Ascending aorta (tissue), 2 donors: ENCODE data around the gene CCDC9. TPM values are rescaled to one million over a fixed set of nuclear protein-coding genes. Genes with fewer than 3 reads are reported as not detected.

Experiments
- DNase-seq, 2 donors: peaks; one replicate each; pipeline ENCODE4 v3.0.0-alpha.2; 2019; ENCODE audit warnings: low spot score in 2 of 2
- H3K27ac ChIP-seq, 2 donors: fragments of 200-600 bp; sonication (generic); one replicate each; pipeline ENCODE4 v1.5.1; 2016 to 2017; ENCODE audit warnings: mild to moderate bottlenecking in 1 of 2
- H3K27me3 ChIP-seq: fragments of 200-600 bp; sonication (generic); one replicate; pipeline ENCODE4 v1.5.1; 2017
- H3K36me3 ChIP-seq, 2 donors: fragments of 200-600 bp; sonication (generic); one replicate each; pipeline ENCODE4 v1.5.1; 2016
- H3K4me1 ChIP-seq, 2 donors: fragments of 200-600 bp; sonication (generic); one replicate each; pipeline ENCODE4 v1.5.1; 2016 to 2017; ENCODE audit warnings: mild to moderate bottlenecking in 1 of 2
- H3K4me3 ChIP-seq, 2 donors: fragments of 200-600 bp; sonication (generic); one replicate each; pipeline ENCODE4 v1.5.1; 2016 to 2017; ENCODE audit warnings: mild to moderate bottlenecking in 1 of 2
- H3K9me3 ChIP-seq, 2 donors: fragments of 200-600 bp; sonication (generic); one replicate each; pipeline ENCODE4 v1.5.1; 2016
- intact Hi-C: fragments of 100-400 bp; cut with DNase I; formaldehyde crosslinking; loops from one replicate; pipeline ENCODE4 v1.15.1; 2023
- total RNA-seq: library from RNA; depleted of rRNA; stranded (reverse); fragments of >200 nt; gene quantifications from one replicate; pipeline ENCODE4 v1.1.0, GENCODE V29; 2016
- TF ChIP-seq, protein P1 (sequence below), 3 experiments: fragments of 200-600 bp in 2 of 3; fragments of 450-650 bp in 1 of 3; sonication (generic) in 2 of 3; IDR thresholded peaks; one replicate each; pipeline ENCODE4 v1.5.1; 2016 to 2019; ENCODE audit warnings: antibody characterized with exemption in 3 of 3, mild to moderate bottlenecking in 1 of 3, moderate library complexity in 1 of 3

The CCDC9 gene
- total RNA-seq, 1 donor from 2014 or later: 45.3 TPM

DNA sequence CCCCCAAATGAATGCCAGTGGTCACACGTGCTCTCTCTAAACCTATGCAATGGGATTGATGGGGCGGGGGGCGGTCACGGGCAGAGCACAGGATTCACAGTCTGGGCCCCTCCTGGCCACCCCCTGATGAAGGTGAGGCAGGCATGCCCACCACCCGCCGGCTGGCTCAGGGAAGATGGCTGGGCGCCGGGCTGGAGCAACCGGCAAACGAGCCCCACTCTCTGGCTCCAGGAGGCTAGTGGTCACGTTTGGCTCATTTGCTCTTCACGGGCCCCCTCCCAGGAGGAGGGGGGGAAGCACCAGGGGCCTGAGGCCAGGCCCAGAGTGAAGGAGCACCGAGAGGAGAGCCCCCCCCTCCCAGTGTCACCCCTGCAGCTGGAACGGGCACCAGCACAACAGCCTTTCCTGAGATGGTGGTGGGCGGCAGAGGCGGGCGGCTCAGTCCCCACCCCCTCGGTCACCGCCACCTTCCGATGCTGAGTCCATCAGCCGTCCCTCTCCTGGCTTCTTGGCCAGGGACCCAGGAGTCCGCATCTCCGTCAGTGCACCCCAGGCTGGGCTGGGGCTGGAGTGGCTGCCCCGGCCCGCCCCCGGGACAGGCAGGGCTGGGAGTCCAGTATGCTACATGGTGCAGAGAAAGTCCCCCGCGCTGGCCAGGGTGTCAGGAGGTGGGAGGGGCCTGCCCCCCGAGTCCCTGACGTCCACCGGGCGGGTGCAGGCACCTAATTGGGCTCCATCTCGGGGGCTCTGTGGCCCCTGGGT lies 35.1 kb upstream of the CCDC9 start:
- TF ChIP-seq, protein P1, sequence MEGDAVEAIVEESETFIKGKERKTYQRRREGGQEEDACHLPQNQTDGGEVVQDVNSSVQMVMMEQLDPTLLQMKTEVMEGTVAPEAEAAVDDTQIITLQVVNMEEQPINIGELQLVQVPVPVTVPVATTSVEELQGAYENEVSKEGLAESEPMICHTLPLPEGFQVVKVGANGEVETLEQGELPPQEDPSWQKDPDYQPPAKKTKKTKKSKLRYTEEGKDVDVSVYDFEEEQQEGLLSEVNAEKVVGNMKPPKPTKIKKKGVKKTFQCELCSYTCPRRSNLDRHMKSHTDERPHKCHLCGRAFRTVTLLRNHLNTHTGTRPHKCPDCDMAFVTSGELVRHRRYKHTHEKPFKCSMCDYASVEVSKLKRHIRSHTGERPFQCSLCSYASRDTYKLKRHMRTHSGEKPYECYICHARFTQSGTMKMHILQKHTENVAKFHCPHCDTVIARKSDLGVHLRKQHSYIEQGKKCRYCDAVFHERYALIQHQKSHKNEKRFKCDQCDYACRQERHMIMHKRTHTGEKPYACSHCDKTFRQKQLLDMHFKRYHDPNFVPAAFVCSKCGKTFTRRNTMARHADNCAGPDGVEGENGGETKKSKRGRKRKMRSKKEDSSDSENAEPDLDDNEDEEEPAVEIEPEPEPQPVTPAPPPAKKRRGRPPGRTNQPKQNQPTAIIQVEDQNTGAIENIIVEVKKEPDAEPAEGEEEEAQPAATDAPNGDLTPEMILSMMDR (IDR thresholded peaks at IDR 0.05): no peak
- intact Hi-C loops: no loop called here

DNA sequence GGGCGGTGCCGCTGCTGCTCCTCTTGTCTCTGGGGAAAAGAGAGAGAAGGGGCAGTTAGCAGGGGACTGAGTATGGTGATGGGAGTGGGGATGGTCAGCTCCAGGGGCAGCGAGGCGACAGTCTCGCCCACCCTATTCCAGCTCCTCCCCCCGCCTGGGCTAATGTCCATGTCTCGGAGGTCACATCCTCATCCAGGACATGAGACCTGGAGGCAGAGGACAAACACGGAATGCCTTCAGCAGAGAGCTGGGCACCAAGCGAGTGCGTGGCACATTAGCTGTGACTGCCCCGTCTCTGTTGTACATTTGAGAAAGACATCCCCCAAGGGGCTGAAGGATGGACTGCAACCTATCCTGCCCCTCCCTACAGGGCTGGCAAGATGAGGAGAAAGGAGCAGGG lies 34.4 kb upstream of the CCDC9 start:
- no peak overlapping the region for H3K4me3 ChIP-seq
- H3K4me1 ChIP-seq: peaks cover 6 to 13% of the 10 kb centered on the region in 2 donors
- no peak for DNase-seq
- no peak overlapping the region for H3K27ac ChIP-seq
- TF ChIP-seq, protein P1 (IDR thresholded peaks at IDR 0.05): no peak
- H3K27me3 ChIP-seq: no peaks in the 10 kb centered on the region
- intact Hi-C loops: no loop called here
- peaks cover 35 to 39% of the 10 kb centered on the region in 2 donors for H3K36me3 ChIP-seq
- H3K9me3 ChIP-seq: no peaks in the 10 kb centered on the region

More for the DNA sequence above, 35.1 kb upstream of the CCDC9 start:
- H3K9me3 ChIP-seq: no peaks in the 10 kb centered on the region
- no peak overlapping the region for H3K4me3 ChIP-seq
- H3K27ac ChIP-seq: no peak overlapping the region
- H3K36me3 ChIP-seq: peaks cover 35 to 39% of the 10 kb centered on the region in 2 donors
- no peak for DNase-seq
- peaks cover under 1 to 7% of the 10 kb centered on the region in 2 donors for H3K4me1 ChIP-seq
- no peaks in the 10 kb centered on the region for H3K27me3 ChIP-seq

DNA sequence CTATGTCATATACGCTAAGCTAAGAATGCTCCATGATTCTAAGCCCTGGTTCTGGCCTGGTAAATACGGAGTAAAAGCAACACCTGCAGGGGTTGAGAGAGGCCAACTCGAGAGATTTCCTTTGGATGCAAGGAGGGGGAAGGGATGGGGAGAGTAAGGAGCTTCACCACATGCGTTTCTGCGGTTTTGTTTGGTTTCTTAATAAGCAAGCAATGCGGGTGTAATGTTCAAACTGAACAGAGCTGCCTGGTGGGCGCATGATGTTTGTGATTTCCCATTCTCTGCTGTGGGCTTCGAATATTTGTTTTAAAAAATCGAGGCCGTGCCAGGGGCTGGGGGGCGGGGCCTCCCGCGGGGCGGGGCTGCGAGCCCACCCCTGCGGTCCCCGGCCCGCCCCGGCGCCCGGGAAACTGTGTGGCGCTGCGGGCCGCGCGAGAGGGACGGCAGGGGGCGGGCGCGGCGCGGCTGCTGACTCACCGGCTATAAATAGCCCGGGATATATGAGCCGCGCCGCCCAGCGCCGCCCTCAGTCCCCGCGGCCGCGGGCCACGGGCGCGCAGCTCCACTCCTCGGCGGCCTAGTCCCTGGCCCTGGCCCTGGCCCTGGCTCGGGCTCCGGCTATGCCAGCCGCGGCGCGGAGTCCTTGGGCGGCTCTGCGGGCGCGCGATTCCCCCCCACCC lies 30.4 kb upstream of the CCDC9 start:
- peaks cover 26 to 31% of the 10 kb centered on the region in 2 donors for H3K36me3 ChIP-seq
- H3K27me3 ChIP-seq: no peaks in the 10 kb centered on the region
- peak overlapping the region; percentile 100 for H3K27ac ChIP-seq
- peaks cover 12 to 24% of the 10 kb centered on the region in 2 donors for H3K4me1 ChIP-seq
- peak in 1 of 2 donors; percentile 92 for DNase-seq
- H3K4me3 ChIP-seq: peak overlapping the region; percentile 88 to 91
- H3K9me3 ChIP-seq: no peaks in the 10 kb centered on the region
- intact Hi-C loops: loop anchor here (1.0 to 2.0 kb wide), 3 partner anchors 15 to 50 kb away; no protein-coding TSS in a partner anchor
- TF ChIP-seq, protein P1 (IDR thresholded peaks at IDR 0.05): peak in 2 of 3 experiments; percentile 19 to 77

DNA sequence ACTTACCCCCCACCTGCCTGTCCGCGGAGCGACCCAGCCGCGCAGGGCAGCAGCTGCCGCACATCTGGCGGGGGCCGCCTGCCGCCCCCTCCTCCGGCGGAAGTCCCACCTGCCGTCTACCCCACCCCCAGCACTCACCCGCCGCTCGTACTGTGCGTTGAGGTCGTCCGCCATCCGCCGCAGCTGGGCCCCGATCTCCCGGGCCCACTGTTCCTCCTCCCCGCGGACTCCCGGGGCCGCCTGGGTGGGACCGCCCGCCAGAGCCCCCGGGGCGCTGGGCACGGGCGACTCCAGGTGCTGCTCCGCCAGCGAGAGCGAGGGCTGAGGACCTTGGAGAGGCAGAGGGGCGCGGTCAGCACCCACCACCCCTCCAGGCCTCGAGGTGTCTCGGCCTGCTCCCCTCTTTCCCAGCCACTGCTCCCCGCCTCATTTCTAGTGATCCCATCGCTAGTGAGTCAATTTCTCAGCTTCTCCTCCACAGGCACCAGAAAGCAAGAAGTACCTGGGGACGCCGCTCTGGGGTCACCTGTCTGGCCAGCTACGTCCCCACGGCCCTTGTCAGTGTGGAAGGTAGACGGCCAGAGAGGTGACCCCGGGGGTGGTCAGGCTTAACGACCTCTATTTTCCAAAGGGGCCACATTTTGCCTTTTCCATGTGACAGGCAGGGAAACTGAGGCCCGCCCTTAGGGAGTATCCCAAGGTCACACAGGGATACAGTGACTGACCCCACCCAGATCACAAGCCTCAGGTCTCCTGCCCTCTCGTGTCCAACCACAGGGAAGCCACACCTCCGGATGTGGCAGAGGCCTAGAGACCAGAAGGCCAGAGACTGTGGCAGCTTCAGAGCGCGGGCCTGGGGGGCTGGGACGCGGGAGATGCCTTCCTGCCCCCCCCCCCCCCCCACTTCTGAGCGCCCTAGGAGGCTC lies 29.6 kb upstream of the CCDC9 start:
- intact Hi-C loops: loop anchor here (1.0 kb wide), 3 partner anchors 18 to 50 kb away; partner anchors contain the start of gene CCDC9
- TF ChIP-seq, protein P1 (IDR thresholded peaks at IDR 0.05): no peak
- peak overlapping the region; percentile 88 to 91 for H3K4me3 ChIP-seq
- peak; percentile 86 to 93 for DNase-seq
- H3K9me3 ChIP-seq: no peaks in the 10 kb centered on the region
- H3K4me1 ChIP-seq: peaks cover 14 to 29% of the 10 kb centered on the region in 2 donors
- H3K36me3 ChIP-seq: peaks cover 18 to 22% of the 10 kb centered on the region in 2 donors
- no peaks in the 10 kb centered on the region for H3K27me3 ChIP-seq
- H3K27ac ChIP-seq: peak overlapping the region; percentile 100
